Measurements from ENCODE around the gene KIF21B.

KIF21B gene

DNA sequence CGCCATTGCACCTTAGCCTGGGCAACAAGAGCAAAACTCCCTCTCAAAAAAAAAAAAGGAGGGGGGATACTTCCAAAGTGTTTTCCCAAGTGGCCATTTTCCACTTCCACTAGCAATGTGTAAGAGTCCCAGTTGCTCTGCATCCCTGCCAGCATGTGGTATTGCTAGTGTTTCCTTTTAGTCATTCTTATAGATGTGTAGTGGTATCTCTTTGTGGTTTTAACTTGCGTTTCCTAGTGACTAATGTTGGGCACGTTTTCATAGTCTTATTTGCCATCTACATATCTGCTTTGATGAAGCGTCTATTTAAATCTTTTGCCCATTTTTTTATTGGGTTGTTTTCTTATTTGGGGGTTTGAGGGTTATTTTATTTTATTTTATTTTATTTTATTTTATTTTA, 97.7 kb downstream of the KIF21B start:
- Histone ChIP-seq H3K4me1 (ENCODE audit: insufficient read depth, low read length) (no peaks in the 10 kb centered on the region), H3K27me3 (ENCODE audit: insufficient read depth, low read length) (no peaks in the 10 kb centered on the region), H3K36me3 (ENCODE audit: insufficient read depth, low read length) (no peaks in the 10 kb centered on the region), H3K4me3 (ENCODE audit: low read length) (no peak overlapping the region), H3K9ac (ENCODE audit: low read depth, low read length) (no peak overlapping the region), H3K27ac (ENCODE audit: low read depth, low read length) (no peak overlapping the region), H3K9me3 (ENCODE audit: insufficient read depth, low read depth, low read length) (no peaks in the 10 kb centered on the region)
- WGBS, result 100% methylated on average over 2 of the region's 4 CpGs

DNA sequence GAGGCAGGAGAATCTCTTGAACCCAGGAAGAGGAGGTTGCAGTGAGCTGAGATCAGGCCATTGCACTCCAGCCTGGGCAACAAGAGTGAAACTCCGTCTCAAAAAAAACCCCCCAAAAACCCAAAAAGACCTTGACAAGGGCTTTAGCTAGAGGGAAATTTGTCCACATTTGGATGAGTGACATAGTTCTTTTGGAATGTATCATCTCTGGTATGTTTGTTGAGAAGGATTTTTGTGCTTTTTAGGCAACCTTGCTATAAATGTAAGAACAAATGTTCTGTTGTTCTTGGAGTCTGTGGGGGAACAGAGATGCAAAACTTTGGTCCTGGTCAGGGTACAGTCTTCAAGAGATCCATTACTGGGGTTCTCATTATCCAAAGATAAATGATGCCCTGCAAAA, 99.9 kb downstream of the KIF21B start:
- Histone ChIP-seq H3K4me1 (ENCODE audit: insufficient read depth, low read length) (no peaks in the 10 kb centered on the region), H3K36me3 (ENCODE audit: insufficient read depth, low read length) (no peaks in the 10 kb centered on the region), H3K27ac (ENCODE audit: low read depth, low read length) (no peak overlapping the region), H3K4me3 (ENCODE audit: low read length) (no peak overlapping the region), H3K27me3 (ENCODE audit: insufficient read depth, low read length) (no peaks in the 10 kb centered on the region), H3K9ac (ENCODE audit: low read depth, low read length) (no peak overlapping the region), H3K9me3 (ENCODE audit: insufficient read depth, low read depth, low read length) (no peaks in the 10 kb centered on the region)
- no CpG with 5 or more reads among the region's 1 CpG for WGBS

DNA sequence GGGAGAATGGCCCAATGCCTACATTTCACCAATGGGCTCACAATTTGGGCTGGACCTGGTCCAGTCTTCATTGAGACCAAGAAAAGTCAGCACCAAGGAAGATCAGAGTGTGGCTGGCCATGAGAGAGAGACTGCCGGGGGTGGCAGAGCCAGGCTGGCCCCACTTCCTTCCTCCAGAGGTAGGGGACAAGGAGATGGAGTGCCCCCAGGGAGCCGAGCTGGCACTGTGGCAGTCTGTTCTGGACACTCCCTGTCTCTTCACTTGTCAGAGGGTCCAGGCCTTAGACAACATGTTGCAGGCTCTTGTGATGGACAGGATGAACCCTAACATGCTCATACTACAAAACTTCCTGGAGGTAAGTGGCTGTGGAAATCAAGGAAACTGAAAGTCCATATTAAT, 101.1 kb downstream of the KIF21B start:
- 86% methylated on average over 2 of the region's 2 CpGs for WGBS
- H3K4me1 ChIP-seq (ENCODE audit: insufficient read depth, low read length), result no peaks in the 10 kb centered on the region
- no peak overlapping the region for H3K4me3 ChIP-seq (ENCODE audit: low read length)
- no peak overlapping the region for H3K9ac ChIP-seq (ENCODE audit: low read depth, low read length)
- H3K27me3 ChIP-seq (ENCODE audit: insufficient read depth, low read length), result no peaks in the 10 kb centered on the region
- H3K9me3 ChIP-seq (ENCODE audit: insufficient read depth, low read depth, low read length), result no peaks in the 10 kb centered on the region
- no peak overlapping the region for H3K27ac ChIP-seq (ENCODE audit: low read depth, low read length)
- H3K36me3 ChIP-seq (ENCODE audit: insufficient read depth, low read length), result no peaks in the 10 kb centered on the region

DNA sequence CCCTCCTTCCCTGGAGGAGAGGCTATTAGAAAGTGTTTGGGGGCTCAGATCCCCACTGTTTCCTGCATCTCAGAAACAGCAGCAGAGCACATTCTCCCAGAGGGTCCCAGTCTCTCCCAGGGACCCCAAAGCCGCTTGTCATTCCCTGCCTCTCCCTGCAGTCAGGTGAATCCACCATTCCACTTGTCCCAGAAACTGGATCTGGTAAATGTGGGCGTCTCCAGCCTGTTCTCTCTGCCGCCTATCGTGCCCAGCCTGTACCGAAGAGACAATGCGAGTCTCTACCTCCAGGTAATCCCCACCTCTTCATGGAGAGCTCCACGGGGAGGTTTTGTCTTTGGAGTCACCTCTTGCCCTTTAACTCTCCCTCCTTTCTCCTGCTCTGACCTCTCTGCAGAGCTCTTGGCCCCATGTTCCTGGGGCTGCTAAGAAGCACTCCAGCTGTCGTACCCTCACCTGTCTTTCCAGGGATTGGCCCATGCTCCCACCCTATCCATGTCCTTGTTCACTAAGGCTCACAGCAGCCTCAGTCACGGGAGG, 101.9 kb downstream of the KIF21B start:
- H3K36me3 ChIP-seq (ENCODE audit: insufficient read depth, low read length), result no peaks in the 10 kb centered on the region
- no peaks in the 10 kb centered on the region for H3K4me1 ChIP-seq (ENCODE audit: insufficient read depth, low read length)
- H3K4me3 ChIP-seq (ENCODE audit: low read length), result no peak overlapping the region
- no peaks in the 10 kb centered on the region for H3K9me3 ChIP-seq (ENCODE audit: insufficient read depth, low read depth, low read length)
- H3K27ac ChIP-seq (ENCODE audit: low read depth, low read length), result no peak overlapping the region
- 80% methylated on average over 9 of the region's 9 CpGs for WGBS
- no peak overlapping the region for H3K9ac ChIP-seq (ENCODE audit: low read depth, low read length)
- no peaks in the 10 kb centered on the region for H3K27me3 ChIP-seq (ENCODE audit: insufficient read depth, low read length)
